ENCODE data around the gene RAPSN.

RAPSN gene

DNA sequence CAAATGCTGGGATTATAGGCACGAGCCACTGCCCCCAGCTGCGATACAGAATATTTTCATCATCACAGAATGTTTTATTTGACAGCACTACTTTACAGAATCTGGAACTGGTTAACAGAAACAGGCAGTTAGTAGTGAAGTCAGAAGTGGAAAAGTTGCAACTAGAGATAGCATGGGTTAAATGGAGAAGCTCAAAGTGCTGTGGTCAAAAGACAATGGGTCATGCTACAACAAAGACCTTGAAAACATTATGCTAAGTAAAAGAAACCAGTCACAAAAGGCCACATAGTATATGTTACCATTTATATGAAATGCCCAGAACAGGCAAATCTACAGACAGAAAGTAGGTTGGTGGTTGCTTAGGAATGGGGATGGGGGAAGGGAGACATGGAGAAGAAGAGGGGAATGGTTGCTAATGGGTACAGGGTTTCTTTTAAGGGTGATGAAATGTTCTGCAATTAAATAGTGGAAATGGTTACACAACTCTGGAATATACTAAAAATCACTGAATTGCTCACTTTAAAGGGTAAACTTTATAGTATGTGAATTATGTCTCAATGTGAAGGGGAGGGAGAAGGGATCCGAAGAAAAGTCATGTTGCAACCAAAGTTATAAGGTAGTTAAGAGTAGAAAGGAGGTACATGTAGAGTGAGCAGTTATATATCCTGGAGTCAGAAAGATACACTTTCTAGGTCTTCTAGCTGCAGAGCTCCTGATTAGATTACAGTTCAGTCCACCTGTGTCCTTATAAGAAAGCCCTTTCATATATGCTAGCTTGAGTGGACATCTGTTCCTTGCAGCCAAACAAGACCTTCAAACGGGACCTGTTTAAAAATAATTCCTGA is 46.3 kb upstream of the RAPSN start:
- Histone ChIP-seq H2BK120ac (ENCODE audit: low read depth, low read length) (no peak overlapping the region), H2AFZ (ENCODE audit: low read depth, low read length) (no peak overlapping the region), H3K4ac (ENCODE audit: low read depth in 1 of 2, low read length in 2 of 2) (no peak overlapping the region), H3K4me1 (ENCODE audit: control insufficient read depth, insufficient read depth, low read depth, low read length) (peaks cover 3% of the 10 kb centered on the region), H3K36me3 (ENCODE audit: control insufficient read depth in 1 of 2, insufficient read depth in 2 of 2, low read depth in 1 of 2, low read length in 2 of 2) (peaks cover 8 to 63% of the 10 kb centered on the region in 2 experiments), H3K4me2 (ENCODE audit: low read length, poor library complexity, severe bottlenecking) (no peak overlapping the region), H4K91ac (ENCODE audit: low read length) (no peak overlapping the region), H3K4me3 (ENCODE audit: insufficient read depth in 1 of 2, low read depth in 1 of 2, low read length in 2 of 2) (no peak overlapping the region), H2AK5ac (ENCODE audit: low read length, severe bottlenecking) (no peak overlapping the region), H3K18ac (ENCODE audit: low read depth in 1 of 2, low read length in 2 of 2) (no peak overlapping the region), H3K23ac (ENCODE audit: low read length in 2 of 2) (no peak overlapping the region), H2BK15ac (ENCODE audit: low read depth, poor library complexity, severe bottlenecking) (no peak overlapping the region), H4K8ac (ENCODE audit: low read length) (no peak overlapping the region), H2BK12ac (ENCODE audit: low read length in 2 of 2) (no peak overlapping the region), H3K79me1 (replicated peaks; ENCODE audit: low read length, poor library complexity, severe bottlenecking) (peaks cover 11% of the 10 kb centered on the region), H3K9ac (ENCODE audit: low read length) (peak overlapping the region; percentile 33), H3K27me3 (ENCODE audit: control insufficient read depth in 1 of 2, insufficient read depth in 1 of 2, low read length in 2 of 2) (no peaks in the 10 kb centered on the region), H3K27ac (ENCODE audit: low read length, poor library complexity, severe bottlenecking) (no peak overlapping the region), H2BK5ac (ENCODE audit: low read depth, low read length, poor library complexity, severe bottlenecking) (no peak overlapping the region), H3K9me3 (ENCODE audit: control insufficient read depth, low read length) (no peaks in the 10 kb centered on the region), H3K14ac (ENCODE audit: low read length in 2 of 2) (no peak overlapping the region)
- 83% methylated on average over 3 of the region's 4 CpGs for WGBS
- DNase-seq = peak; percentile 79

DNA sequence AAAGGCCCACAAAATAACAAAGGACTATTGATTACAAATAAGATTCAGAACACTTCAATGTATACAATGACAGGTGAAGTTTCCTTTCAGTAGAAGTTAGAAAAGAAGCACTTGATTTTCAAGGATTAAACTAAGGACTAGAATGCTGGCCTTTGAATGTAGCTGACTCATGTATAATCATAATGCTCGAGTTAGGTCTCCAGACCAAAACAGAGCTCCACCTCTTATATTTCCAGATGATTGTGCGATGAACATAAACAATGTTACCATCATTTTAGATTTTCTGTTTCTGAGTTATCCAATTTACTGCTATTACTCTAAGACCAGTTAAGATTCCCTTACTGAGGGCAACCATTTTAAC is 40.4 kb upstream of the RAPSN start:
- Histone ChIP-seq H2BK5ac (ENCODE audit: low read depth, low read length, poor library complexity, severe bottlenecking) (no peak overlapping the region), H3K23ac (ENCODE audit: low read length in 2 of 2) (no peak overlapping the region), H3K9ac (ENCODE audit: low read length) (no peak overlapping the region), H3K36me3 (ENCODE audit: control insufficient read depth in 1 of 2, insufficient read depth in 2 of 2, low read depth in 1 of 2, low read length in 2 of 2) (peaks cover 27 to 57% of the 10 kb centered on the region in 2 experiments), H2BK12ac (ENCODE audit: low read length in 2 of 2) (no peak overlapping the region), H3K27me3 (ENCODE audit: control insufficient read depth in 1 of 2, insufficient read depth in 1 of 2, low read length in 2 of 2) (no peaks in the 10 kb centered on the region), H3K4me3 (ENCODE audit: insufficient read depth in 1 of 2, low read depth in 1 of 2, low read length in 2 of 2) (no peak overlapping the region), H4K91ac (ENCODE audit: low read length) (no peak overlapping the region), H2BK120ac (ENCODE audit: low read depth, low read length) (no peak overlapping the region), H2AK5ac (ENCODE audit: low read length, severe bottlenecking) (no peak overlapping the region), H3K14ac (ENCODE audit: low read length in 2 of 2) (no peak overlapping the region), H3K18ac (ENCODE audit: low read depth in 1 of 2, low read length in 2 of 2) (no peak overlapping the region), H3K27ac (ENCODE audit: low read length, poor library complexity, severe bottlenecking) (no peak overlapping the region), H3K9me3 (ENCODE audit: control insufficient read depth, low read length) (no peaks in the 10 kb centered on the region), H3K4me1 (ENCODE audit: control insufficient read depth, insufficient read depth, low read depth, low read length) (no peaks in the 10 kb centered on the region), H2BK15ac (ENCODE audit: low read depth, poor library complexity, severe bottlenecking) (no peak overlapping the region), H4K8ac (ENCODE audit: low read length) (no peak overlapping the region), H3K4ac (ENCODE audit: low read depth in 1 of 2, low read length in 2 of 2) (no peak overlapping the region), H3K79me1 (replicated peaks; ENCODE audit: low read length, poor library complexity, severe bottlenecking) (peaks cover 11% of the 10 kb centered on the region), H2AFZ (ENCODE audit: low read depth, low read length) (no peak overlapping the region), H3K4me2 (ENCODE audit: low read length, poor library complexity, severe bottlenecking) (no peak overlapping the region)
- 78% methylated on average over 2 of the region's 2 CpGs for WGBS
- no peak for DNase-seq

DNA sequence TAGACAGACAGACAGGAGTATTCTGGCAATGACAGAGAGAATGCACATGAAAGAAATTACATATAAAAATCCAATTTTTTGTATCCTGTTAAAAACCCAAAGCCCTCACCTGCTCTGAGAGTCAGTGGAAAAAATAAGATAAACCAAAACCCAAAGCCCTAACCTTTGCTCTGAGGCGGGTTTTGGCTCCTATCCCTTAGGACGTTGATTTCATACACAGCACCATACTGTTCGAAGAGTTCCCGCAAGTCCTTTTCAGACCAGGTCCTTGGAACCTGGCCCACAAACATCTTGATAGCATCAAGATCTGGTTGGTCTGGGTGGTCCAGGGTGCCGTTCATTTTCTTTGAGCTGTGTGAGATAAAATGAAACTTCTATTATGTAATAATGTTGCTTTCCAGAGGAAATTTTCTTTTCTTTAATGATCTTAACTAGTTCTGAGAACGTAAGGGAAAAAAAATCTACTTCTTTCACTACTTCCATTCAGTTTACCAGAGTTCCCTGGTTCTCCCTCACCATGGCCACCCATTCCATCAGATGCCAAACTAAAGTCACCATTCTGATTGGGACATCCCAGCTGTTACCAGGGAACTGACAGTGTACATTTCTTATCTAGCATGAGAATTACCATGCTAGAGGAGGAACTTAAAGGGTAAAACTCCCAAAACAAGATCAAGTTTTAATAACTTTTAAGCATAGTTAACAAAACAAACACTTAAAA is 39.9 kb upstream of the RAPSN start:
- no peak overlapping the region for H4K91ac ChIP-seq (ENCODE audit: low read length)
- no peak overlapping the region for H4K8ac ChIP-seq (ENCODE audit: low read length)
- H3K18ac ChIP-seq (ENCODE audit: low read depth in 1 of 2, low read length in 2 of 2) = no peak overlapping the region
- no peak overlapping the region for H3K4ac ChIP-seq (ENCODE audit: low read depth in 1 of 2, low read length in 2 of 2)
- no peak overlapping the region for H2BK5ac ChIP-seq (ENCODE audit: low read depth, low read length, poor library complexity, severe bottlenecking)
- no peak overlapping the region for H2AK5ac ChIP-seq (ENCODE audit: low read length, severe bottlenecking)
- H3K4me3 ChIP-seq (ENCODE audit: insufficient read depth in 1 of 2, low read depth in 1 of 2, low read length in 2 of 2) = no peak overlapping the region
- H3K9ac ChIP-seq (ENCODE audit: low read length) = no peak overlapping the region
- H3K36me3 ChIP-seq (ENCODE audit: control insufficient read depth in 1 of 2, insufficient read depth in 2 of 2, low read depth in 1 of 2, low read length in 2 of 2) = peaks cover 33 to 57% of the 10 kb centered on the region in 2 experiments
- peak overlapping the region in 1 of 2 experiments; percentile 78 for H3K23ac ChIP-seq (ENCODE audit: low read length in 2 of 2)
- no peak overlapping the region for H3K14ac ChIP-seq (ENCODE audit: low read length in 2 of 2)
- peaks cover 16% of the 10 kb centered on the region for H3K79me1 ChIP-seq (replicated peaks; ENCODE audit: low read length, poor library complexity, severe bottlenecking)
- no peaks in the 10 kb centered on the region for H3K27me3 ChIP-seq (ENCODE audit: control insufficient read depth in 1 of 2, insufficient read depth in 1 of 2, low read length in 2 of 2)
- H2BK15ac ChIP-seq (ENCODE audit: low read depth, poor library complexity, severe bottlenecking) = no peak overlapping the region
- no peak overlapping the region for H2BK120ac ChIP-seq (ENCODE audit: low read depth, low read length)
- H3K27ac ChIP-seq (ENCODE audit: low read length, poor library complexity, severe bottlenecking) = no peak overlapping the region
- no peaks in the 10 kb centered on the region for H3K9me3 ChIP-seq (ENCODE audit: control insufficient read depth, low read length)
- no peak overlapping the region for H3K4me2 ChIP-seq (ENCODE audit: low read length, poor library complexity, severe bottlenecking)
- no peaks in the 10 kb centered on the region for H3K4me1 ChIP-seq (ENCODE audit: control insufficient read depth, insufficient read depth, low read depth, low read length)
- 89% methylated on average over 5 of the region's 6 CpGs for WGBS
- no peak for DNase-seq
- no peak overlapping the region for H2BK12ac ChIP-seq (ENCODE audit: low read length in 2 of 2)
- H2AFZ ChIP-seq (ENCODE audit: low read depth, low read length) = no peak overlapping the region

DNA sequence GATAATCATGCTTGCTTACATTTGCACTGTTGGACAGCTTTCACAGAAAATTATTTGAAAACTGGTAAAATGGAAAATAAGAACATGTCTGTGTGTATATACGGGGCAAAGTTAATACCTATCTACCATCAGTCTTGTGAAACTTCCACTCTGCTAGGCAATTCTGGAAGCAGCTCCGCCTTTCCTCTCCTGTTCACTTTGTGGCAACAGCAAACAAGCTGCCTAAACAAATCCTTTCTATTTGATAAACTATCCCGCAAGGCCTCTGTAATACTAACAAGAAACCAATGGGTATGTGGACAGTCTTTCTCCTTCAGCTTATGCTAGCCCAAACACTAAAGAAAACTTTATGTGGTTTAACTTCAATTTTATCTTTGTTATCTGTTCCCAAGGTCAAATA is 39.2 kb upstream of the RAPSN start:
- Histone ChIP-seq H3K36me3 (ENCODE audit: control insufficient read depth in 1 of 2, insufficient read depth in 2 of 2, low read depth in 1 of 2, low read length in 2 of 2) (peaks cover 37 to 60% of the 10 kb centered on the region in 2 experiments), H3K18ac (ENCODE audit: low read depth in 1 of 2, low read length in 2 of 2) (no peak overlapping the region), H4K91ac (ENCODE audit: low read length) (no peak overlapping the region), H3K14ac (ENCODE audit: low read length in 2 of 2) (no peak overlapping the region), H3K4me3 (ENCODE audit: insufficient read depth in 1 of 2, low read depth in 1 of 2, low read length in 2 of 2) (no peak overlapping the region), H3K27ac (ENCODE audit: low read length, poor library complexity, severe bottlenecking) (no peak overlapping the region), H3K23ac (ENCODE audit: low read length in 2 of 2) (no peak overlapping the region), H3K4ac (ENCODE audit: low read depth in 1 of 2, low read length in 2 of 2) (no peak overlapping the region), H3K9me3 (ENCODE audit: control insufficient read depth, low read length) (no peaks in the 10 kb centered on the region), H4K8ac (ENCODE audit: low read length) (no peak overlapping the region), H3K4me2 (ENCODE audit: low read length, poor library complexity, severe bottlenecking) (no peak overlapping the region), H2BK5ac (ENCODE audit: low read depth, low read length, poor library complexity, severe bottlenecking) (no peak overlapping the region), H2BK15ac (ENCODE audit: low read depth, poor library complexity, severe bottlenecking) (no peak overlapping the region), H3K9ac (ENCODE audit: low read length) (no peak overlapping the region), H2BK120ac (ENCODE audit: low read depth, low read length) (no peak overlapping the region), H2AK5ac (ENCODE audit: low read length, severe bottlenecking) (no peak overlapping the region), H2AFZ (ENCODE audit: low read depth, low read length) (no peak overlapping the region), H3K79me1 (replicated peaks; ENCODE audit: low read length, poor library complexity, severe bottlenecking) (peaks cover 17% of the 10 kb centered on the region), H3K27me3 (ENCODE audit: control insufficient read depth in 1 of 2, insufficient read depth in 1 of 2, low read length in 2 of 2) (no peaks in the 10 kb centered on the region), H3K4me1 (ENCODE audit: control insufficient read depth, insufficient read depth, low read depth, low read length) (no peaks in the 10 kb centered on the region), H2BK12ac (ENCODE audit: low read length in 2 of 2) (no peak overlapping the region)
- peak; percentile 73 for DNase-seq
- WGBS = 81% methylated on average over 3 of the region's 3 CpGs
